Measurements from ENCODE around the gene SLIT1.

The SLIT1 gene

DNA sequence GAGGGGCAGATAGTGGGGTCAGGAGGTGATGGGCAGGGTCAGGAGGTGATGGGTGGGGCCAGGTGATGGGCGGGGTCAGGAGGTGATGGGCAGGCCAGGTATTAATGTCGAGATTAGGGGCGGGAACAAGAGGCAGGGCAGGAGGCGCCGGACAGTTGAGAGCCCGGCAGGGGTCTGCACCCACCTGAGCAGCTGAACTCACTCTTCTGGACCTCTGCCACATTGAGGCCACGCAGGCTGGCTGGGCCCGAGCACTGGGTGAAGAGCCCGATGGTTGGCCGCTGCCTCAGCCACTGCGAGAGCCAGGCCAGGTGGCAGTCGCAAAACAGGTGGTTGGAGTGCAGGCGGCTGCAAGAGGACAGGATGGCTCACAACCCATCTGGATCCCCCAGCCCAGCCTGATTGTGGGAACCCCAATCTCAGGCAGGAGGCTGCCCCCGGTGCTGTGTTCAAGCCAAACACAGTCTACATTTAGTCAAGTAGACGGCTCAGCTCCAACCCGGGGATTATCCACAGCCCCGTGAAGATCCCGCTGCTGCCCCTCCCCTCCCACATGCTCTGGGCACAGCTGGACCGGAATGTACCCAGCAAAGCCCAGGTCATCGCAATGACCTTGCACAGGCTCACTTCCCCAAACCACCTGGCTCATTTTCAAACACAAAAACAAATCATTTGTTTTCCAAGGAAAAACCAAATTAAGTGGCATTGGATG lies 122.3 kb downstream of the SLIT1 start:
- Histone ChIP-seq H3K36me3 (ENCODE audit: insufficient read depth, low read length) (no peaks in the 10 kb centered on the region), H3K4me1 (ENCODE audit: insufficient read depth, low read length, severe bottlenecking) (no peaks in the 10 kb centered on the region), H3K9ac (ENCODE audit: low read length) (no peak overlapping the region), H3K9me3 (ENCODE audit: low read length) (no peaks in the 10 kb centered on the region), H2AFZ (ENCODE audit: low read length) (no peak overlapping the region), H3K4me3 (ENCODE audit: low read depth, low read length, poor library complexity, severe bottlenecking) (no peak overlapping the region), H3K27me3 (ENCODE audit: insufficient read depth, low read length) (no peaks in the 10 kb centered on the region), H3F3A (ENCODE audit: insufficient read depth, low read length) (no peaks in the 10 kb centered on the region), H3K9me2 (ENCODE audit: low read depth, low read length) (no peaks in the 10 kb centered on the region), H3K27ac (ENCODE audit: low read depth, low read length, poor library complexity, severe bottlenecking) (no peak overlapping the region), H3K4me2 (ENCODE audit: low read length) (no peak overlapping the region), H4K20me1 (ENCODE audit: insufficient read depth, low read length) (no peaks in the 10 kb centered on the region), H3K79me2 (ENCODE audit: insufficient read depth, low read length) (no peaks in the 10 kb centered on the region)
- TF ChIP-seq EZH2 (IDR thresholded peaks at IDR 0.05; ENCODE audit: borderline replicate concordance, low read length) = no peak
- TF ChIP-seq, protein P1, sequence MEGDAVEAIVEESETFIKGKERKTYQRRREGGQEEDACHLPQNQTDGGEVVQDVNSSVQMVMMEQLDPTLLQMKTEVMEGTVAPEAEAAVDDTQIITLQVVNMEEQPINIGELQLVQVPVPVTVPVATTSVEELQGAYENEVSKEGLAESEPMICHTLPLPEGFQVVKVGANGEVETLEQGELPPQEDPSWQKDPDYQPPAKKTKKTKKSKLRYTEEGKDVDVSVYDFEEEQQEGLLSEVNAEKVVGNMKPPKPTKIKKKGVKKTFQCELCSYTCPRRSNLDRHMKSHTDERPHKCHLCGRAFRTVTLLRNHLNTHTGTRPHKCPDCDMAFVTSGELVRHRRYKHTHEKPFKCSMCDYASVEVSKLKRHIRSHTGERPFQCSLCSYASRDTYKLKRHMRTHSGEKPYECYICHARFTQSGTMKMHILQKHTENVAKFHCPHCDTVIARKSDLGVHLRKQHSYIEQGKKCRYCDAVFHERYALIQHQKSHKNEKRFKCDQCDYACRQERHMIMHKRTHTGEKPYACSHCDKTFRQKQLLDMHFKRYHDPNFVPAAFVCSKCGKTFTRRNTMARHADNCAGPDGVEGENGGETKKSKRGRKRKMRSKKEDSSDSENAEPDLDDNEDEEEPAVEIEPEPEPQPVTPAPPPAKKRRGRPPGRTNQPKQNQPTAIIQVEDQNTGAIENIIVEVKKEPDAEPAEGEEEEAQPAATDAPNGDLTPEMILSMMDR (IDR thresholded peaks at IDR 0.05; ENCODE audit: low read length) = no peak

DNA sequence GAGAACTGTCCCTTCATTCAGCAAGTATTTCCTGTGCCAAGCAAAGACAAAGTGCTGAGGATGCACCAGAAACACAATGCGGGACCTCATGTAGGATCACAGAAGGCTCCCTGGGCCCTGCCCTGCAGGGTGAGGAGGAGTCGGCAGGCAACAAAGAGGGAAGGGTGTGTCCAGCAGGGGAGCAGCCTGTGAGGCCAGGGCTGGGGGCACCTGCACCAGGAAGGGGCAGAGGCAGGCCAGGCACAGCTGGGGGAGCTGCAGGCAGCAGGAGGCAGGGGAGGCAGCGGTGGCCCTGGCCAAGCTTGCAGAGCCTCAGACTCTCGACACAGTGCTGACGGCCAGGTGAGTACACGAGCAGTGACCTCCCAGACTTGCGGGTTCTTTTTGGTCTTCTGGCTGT lies 123.3 kb downstream of the SLIT1 start:
- Histone ChIP-seq H3K27ac (ENCODE audit: low read depth, low read length, poor library complexity, severe bottlenecking) (no peak overlapping the region), H3K4me3 (ENCODE audit: low read depth, low read length, poor library complexity, severe bottlenecking) (no peak overlapping the region), H3K79me2 (ENCODE audit: insufficient read depth, low read length) (no peaks in the 10 kb centered on the region), H3F3A (ENCODE audit: insufficient read depth, low read length) (no peaks in the 10 kb centered on the region), H3K36me3 (ENCODE audit: insufficient read depth, low read length) (no peaks in the 10 kb centered on the region), H3K27me3 (ENCODE audit: insufficient read depth, low read length) (no peaks in the 10 kb centered on the region), H4K20me1 (ENCODE audit: insufficient read depth, low read length) (no peaks in the 10 kb centered on the region), H3K4me1 (ENCODE audit: insufficient read depth, low read length, severe bottlenecking) (no peaks in the 10 kb centered on the region), H3K9me3 (ENCODE audit: low read length) (no peaks in the 10 kb centered on the region), H3K4me2 (ENCODE audit: low read length) (no peak overlapping the region), H3K9me2 (ENCODE audit: low read depth, low read length) (no peaks in the 10 kb centered on the region), H3K9ac (ENCODE audit: low read length) (no peak overlapping the region), H2AFZ (ENCODE audit: low read length) (no peak overlapping the region)
- TF ChIP-seq EZH2 (IDR thresholded peaks at IDR 0.05; ENCODE audit: borderline replicate concordance, low read length) = no peak
- TF ChIP-seq, protein P1 (IDR thresholded peaks at IDR 0.05; ENCODE audit: low read length) = no peak

DNA sequence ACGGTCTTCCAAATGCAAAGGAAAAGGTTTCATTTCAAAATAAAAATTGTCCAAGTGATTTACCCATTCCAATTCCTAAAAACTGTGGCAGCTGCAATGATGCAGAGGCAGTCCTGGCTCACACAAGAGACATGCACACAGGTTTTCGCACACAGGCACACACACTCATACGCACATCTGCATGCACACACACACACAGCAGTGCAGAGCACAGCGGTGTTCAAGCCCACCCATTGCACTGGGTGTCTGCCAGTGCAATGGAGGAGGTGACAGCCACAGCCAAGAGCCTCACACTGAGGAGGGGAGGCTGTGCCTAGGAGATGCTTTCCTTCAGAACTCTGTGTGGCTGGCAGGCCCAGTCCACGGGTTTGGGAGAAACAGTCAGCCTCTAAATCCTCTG lies 123.7 kb downstream of the SLIT1 start:
- Histone ChIP-seq H3K9me2 (ENCODE audit: low read depth, low read length) (no peaks in the 10 kb centered on the region), H3K4me2 (ENCODE audit: low read length) (no peak overlapping the region), H3F3A (ENCODE audit: insufficient read depth, low read length) (no peaks in the 10 kb centered on the region), H3K79me2 (ENCODE audit: insufficient read depth, low read length) (no peaks in the 10 kb centered on the region), H3K36me3 (ENCODE audit: insufficient read depth, low read length) (no peaks in the 10 kb centered on the region), H3K9ac (ENCODE audit: low read length) (no peak overlapping the region), H3K27ac (ENCODE audit: low read depth, low read length, poor library complexity, severe bottlenecking) (no peak overlapping the region), H3K4me1 (ENCODE audit: insufficient read depth, low read length, severe bottlenecking) (no peaks in the 10 kb centered on the region), H4K20me1 (ENCODE audit: insufficient read depth, low read length) (no peaks in the 10 kb centered on the region), H3K27me3 (ENCODE audit: insufficient read depth, low read length) (no peaks in the 10 kb centered on the region), H2AFZ (ENCODE audit: low read length) (no peak overlapping the region), H3K9me3 (ENCODE audit: low read length) (no peaks in the 10 kb centered on the region), H3K4me3 (ENCODE audit: low read depth, low read length, poor library complexity, severe bottlenecking) (no peak overlapping the region)
- TF ChIP-seq, protein P1 (IDR thresholded peaks at IDR 0.05; ENCODE audit: low read length) = no peak
- TF ChIP-seq EZH2 (IDR thresholded peaks at IDR 0.05; ENCODE audit: borderline replicate concordance, low read length) = no peak
